IMR-90 (cell line): ENCODE measurements around the gene EPHX1. TPM values are rescaled to one million over a fixed set of nuclear protein-coding genes. Genes with fewer than 3 reads are reported as not detected.

Source experiments
- ATAC-seq: fragments of 200-7000 bp; cut with Tn5 transposase; 2 replicates; pipeline ENCODE4 v1.9.1; 2020; ENCODE audit warnings: low read depth, mild to moderate bottlenecking, moderate library complexity
- BruUV-seq: library from RNA; stranded (reverse); fragments of 400-500 nt; replicated peaks from 2 replicates; lab custom pipeline; 2021; lab: Mats Ljungman, UMichigan
- CTCF ChIA-PET: fragments of 300-600 bp; formaldehyde crosslinking; extraction: SDS; loops from one replicate; lab custom pipeline; 2021; ENCODE audit warnings: antibody characterized with exemption; lab: Yijun Ruan, JAX
- POLR2A ChIA-PET: fragments of 300-600 bp; sonication (Branson Sonifier 250); formaldehyde crosslinking; loops from one replicate; lab custom pipeline; 2022; ENCODE audit warnings: antibody characterized with exemption; ENCODE audit not compliant: unreplicated experiment; lab: Charles Lee
- DNase-seq: peaks from one replicate; pipeline ENCODE4 v3.0.0; 2013
- H2AFZ ChIP-seq: replicated peaks from 2 replicates; pipeline ENCODE3; 2013; ENCODE audit warnings: low read length, mild to moderate bottlenecking; ENCODE audit not compliant: poor library complexity
- H2AK5ac ChIP-seq: 2 replicates; pipeline ENCODE4 v1.6.1; 2013; ENCODE audit warnings: low read depth, low read length, inconsistent platforms
- H2AK9ac ChIP-seq: replicated peaks from 2 replicates; pipeline ENCODE3; 2013; ENCODE audit warnings: mild to moderate bottlenecking, low read depth, low read length, moderate library complexity; ENCODE audit not compliant: poor library complexity
- H2BK120ac ChIP-seq: 2 replicates; pipeline ENCODE4 v1.6.1; 2013; ENCODE audit warnings: low read depth, low read length, inconsistent platforms
- H2BK15ac ChIP-seq: 3 replicates; pipeline ENCODE4 v1.6.1; 2013; ENCODE audit warnings: low read depth, low read length, inconsistent platforms
- H2BK20ac ChIP-seq: 2 replicates; pipeline ENCODE4 v1.6.1; 2013; ENCODE audit warnings: low read depth, mild to moderate bottlenecking, inconsistent platforms, low read length, moderate library complexity
- H2BK5ac ChIP-seq: 2 replicates; pipeline ENCODE4 v1.6.1; 2013; ENCODE audit warnings: mild to moderate bottlenecking, low read depth, low read length, inconsistent platforms; ENCODE audit not compliant: poor library complexity, severe bottlenecking
- H3K14ac ChIP-seq: replicated peaks from 2 replicates; pipeline ENCODE4 v1.6.1; 2013; ENCODE audit warnings: low read depth, low read length, inconsistent platforms
- H3K18ac ChIP-seq: 2 replicates; pipeline ENCODE4 v1.6.1; 2013; ENCODE audit warnings: low read depth, low read length, control low read depth
- H3K23ac ChIP-seq: 2 replicates; pipeline ENCODE4 v1.6.1; 2013; ENCODE audit warnings: low read depth, low read length, inconsistent platforms
- H3K27ac ChIP-seq: 2 replicates; pipeline ENCODE4 v1.5.1; 2013; ENCODE audit warnings: mild to moderate bottlenecking, control low read depth, low read length; ENCODE audit not compliant: insufficient read depth
- H3K27me3 ChIP-seq: 2 replicates; pipeline ENCODE4 v1.6.1; 2013; ENCODE audit warnings: low read length; ENCODE audit not compliant: control insufficient read depth, insufficient read depth
- H3K36me3 ChIP-seq: 2 replicates; pipeline ENCODE4 v1.6.1; 2013; ENCODE audit warnings: low read length, mixed read lengths; ENCODE audit not compliant: control insufficient read depth, insufficient read depth
- H3K4ac ChIP-seq: 2 replicates; pipeline ENCODE4 v1.6.1; 2013; ENCODE audit warnings: low read depth, low read length, inconsistent platforms
- H3K4me1 ChIP-seq: 2 replicates; pipeline ENCODE4 v1.6.1; 2013; ENCODE audit warnings: low read length, mixed read lengths; ENCODE audit not compliant: control insufficient read depth, insufficient read depth
- H3K4me2 ChIP-seq: 2 replicates; pipeline ENCODE4 v1.6.1; 2013; ENCODE audit warnings: low read depth, mild to moderate bottlenecking, control low read depth, low read length, moderate library complexity
- H3K4me3 ChIP-seq: 2 replicates; pipeline ENCODE4 v1.5.1; 2013; ENCODE audit warnings: low read depth, mild to moderate bottlenecking, control low read depth, low read length, moderate library complexity; ENCODE audit not compliant: insufficient read depth
- H3K56ac ChIP-seq: 2 replicates; pipeline ENCODE4 v1.6.1; 2013; ENCODE audit warnings: low read length, inconsistent platforms; ENCODE audit not compliant: insufficient read depth; ENCODE audit errors: extremely low read depth
- H3K79me1 ChIP-seq, 2 experiments: 2 replicates each; pipeline ENCODE4 v1.6.1; 2013; ENCODE audit warnings: low read length in 2 of 2, inconsistent platforms in 1 of 2, low read depth in 1 of 2
- H3K9ac ChIP-seq: 2 replicates; pipeline ENCODE4 v1.6.1; 2013; ENCODE audit warnings: low read depth, low read length, control low read depth
- H3K9me1 ChIP-seq: 2 replicates; pipeline ENCODE4 v1.6.1; 2013; ENCODE audit warnings: low read length, inconsistent platforms; ENCODE audit not compliant: insufficient read depth
- H3K9me3 ChIP-seq: 2 replicates; pipeline ENCODE4 v1.6.1; 2013; ENCODE audit warnings: low read length; ENCODE audit not compliant: control insufficient read depth, insufficient read depth
- H4K20me1 ChIP-seq: 2 replicates; pipeline ENCODE4 v1.6.1; 2013; ENCODE audit warnings: low read length, inconsistent platforms; ENCODE audit not compliant: insufficient read depth
- H4K5ac ChIP-seq: 2 replicates; pipeline ENCODE4 v1.6.1; 2013; ENCODE audit warnings: mild to moderate bottlenecking, low read depth, low read length, control low read depth
- H4K8ac ChIP-seq, 2 experiments: 2 replicates each; pipeline ENCODE4 v1.6.1; 2013; ENCODE audit warnings: low read depth in 2 of 2, low read length in 2 of 2, control low read depth in 1 of 2, inconsistent platforms in 1 of 2
- H4K91ac ChIP-seq: 2 replicates; pipeline ENCODE4 v1.6.1; 2013; ENCODE audit warnings: low read depth, low read length, inconsistent platforms; ENCODE audit not compliant: insufficient read depth
- BHLHE40 ChIP-seq: fragments of 150-350 bp; IDR thresholded peaks from 2 replicates; pipeline ENCODE4 v1.6.1; 2016; ENCODE audit warnings: mild to moderate bottlenecking, low read depth, low read length
- CHD1 ChIP-seq: IDR thresholded peaks from 2 replicates; pipeline ENCODE4 v1.6.1; 2012; ENCODE audit warnings: low read depth, low read length, improper control_type of control experiment
- FOS ChIP-seq: fragments of 150-350 bp; IDR thresholded peaks from 2 replicates; pipeline ENCODE4 v1.6.1; 2016; ENCODE audit warnings: low read depth, low read length
- MAFK ChIP-seq: IDR thresholded peaks from 2 replicates; pipeline ENCODE4 v1.6.1; 2012; ENCODE audit warnings: low read depth, low read length, improper control_type of control experiment
- MXI1 ChIP-seq: IDR thresholded peaks from 2 replicates; pipeline ENCODE4 v1.6.1; 2012; ENCODE audit warnings: low read depth, mild to moderate bottlenecking, low read length, moderate library complexity, borderline replicate concordance
- NFE2L2 ChIP-seq: fragments of 150-350 bp; IDR thresholded peaks from 2 replicates; pipeline ENCODE4 v1.6.1; 2016; ENCODE audit warnings: low read depth, mild to moderate bottlenecking, low read length
- POLR2A ChIP-seq: IDR thresholded peaks from 2 replicates; pipeline ENCODE4 v1.6.1; 2012; ENCODE audit warnings: mild to moderate bottlenecking, low read depth, low read length
- RAD21 ChIP-seq: IDR thresholded peaks from 2 replicates; pipeline ENCODE4 v1.6.1; 2012; ENCODE audit warnings: low read length, improper control_type of control experiment
- RFX5 ChIP-seq: IDR thresholded peaks from 2 replicates; pipeline ENCODE4 v1.8.0; 2012; ENCODE audit warnings: low read depth, mild to moderate bottlenecking, low read length, moderate library complexity
- SMC3 ChIP-seq: fragments of 150-350 bp; IDR thresholded peaks from 2 replicates; pipeline ENCODE4 v1.6.1; 2016; ENCODE audit warnings: low read depth, mild to moderate bottlenecking, antibody characterized with exemption, low read length, moderate library complexity
- WGBS, 2 experiments: methylation state at CpG; one replicate each; pipeline versions ENCODE4 v1.1.5 to v1.1.7; 2013; ENCODE audit warnings: missing lambda C conversion rate in 2 of 2; ENCODE audit not compliant: insufficient read length in 1 of 2; ENCODE audit errors: extremely low coverage in 2 of 2; 5-methylcytosine and 5-hydroxymethylcytosine counted together
- dilution Hi-C: fragments of 300-500 bp; cut with HindIII; formaldehyde crosslinking; loops from one replicate; pipeline ENCODE4 v1.14.3; 2018; ENCODE audit warnings: low sequenced_read_pairs; ENCODE audit not compliant: unreplicated experiment
- in situ Hi-C: fragments of 300-500 bp; cut with MboI; formaldehyde crosslinking; loops from 3 replicates; pipeline ENCODE4 v1.14.3; 2019; ENCODE audit warnings: low sequenced_read_pairs, inconsistent platforms, mixed read lengths
- intact Hi-C: fragments of 100-400 bp; cut with micrococcal nuclease; formaldehyde crosslinking; loops from 2 replicates; pipeline ENCODE4 v1.10.0; 2022
- polyA plus RNA-seq, 3 experiments: library from polyadenylated mRNA; depleted of rRNA; stranded (reverse); fragments of >200 nt; gene quantifications; 2 replicates each; pipeline ENCODE4 v1.2.3, GENCODE V29; 2012; ENCODE audit warnings: low replicate concordance in 1 of 3
- total RNA-seq: library from RNA; depleted of rRNA; stranded (reverse); fragments of >200 nt; gene quantifications from 2 replicates; pipeline ENCODE4 v1.2.3, GENCODE V29; 2012
- TF ChIP-seq, protein P1 (sequence below): fragments of 150-350 bp; IDR thresholded peaks from 2 replicates; pipeline ENCODE4 v1.6.1; 2017; ENCODE audit warnings: mild to moderate bottlenecking, antibody characterized with exemption, low read length, low read depth

The EPHX1 gene
- total and polyA plus RNA-seq, 2 of the 4 experiments (the other 2 are of a cell fraction): 20.3 to 46.3 TPM

DNA sequence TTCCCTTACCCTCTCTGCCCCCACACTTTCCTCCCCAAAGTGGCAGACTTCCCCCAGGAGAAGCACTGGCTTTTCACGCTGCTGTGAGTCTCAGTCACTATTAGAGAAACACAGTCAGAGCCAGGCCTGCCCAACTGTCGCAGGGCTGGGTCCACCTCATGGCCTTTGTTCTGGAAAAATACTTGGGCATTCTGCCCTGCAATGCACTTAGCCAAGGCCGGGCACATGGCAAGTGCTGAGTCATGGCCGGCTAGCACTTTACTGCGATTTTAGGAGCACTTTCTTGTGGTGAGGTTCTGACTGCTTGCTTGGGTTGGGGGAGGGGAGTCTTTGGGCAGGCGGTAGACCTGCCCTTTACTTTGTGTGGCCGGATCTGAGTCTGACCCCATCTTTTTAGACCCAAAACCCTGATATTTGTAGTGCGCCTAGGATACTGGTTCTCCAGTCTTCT is 7.7 kb downstream of the EPHX1 start:
- Histone ChIP-seq H2AK9ac (peak overlapping the region; percentile 59), H3K4ac (peak overlapping the region; percentile 89), H2AFZ (peak overlapping the region; percentile 82), H4K8ac (peak overlapping the region; percentile 80 to 90), H4K20me1 (no peaks in the 10 kb centered on the region), H3K4me1 (peaks cover 30% of the 10 kb centered on the region), H3K27ac (peak overlapping the region; percentile 66), H2BK5ac (peak overlapping the region; percentile 64), H4K5ac (peak overlapping the region; percentile 73), H2BK120ac (peak overlapping the region; percentile 94), H3K4me2 (no peak overlapping the region), H3K4me3 (no peak overlapping the region), H2BK15ac (peak overlapping the region; percentile 47; the same call in 2 of the 3 replicates), H2AK5ac (peak overlapping the region; percentile 95), H3K14ac (peak overlapping the region; percentile 82), H3K9me1 (peaks cover 21% of the 10 kb centered on the region), H4K91ac (peak overlapping the region; percentile 88), H3K79me1 (peaks cover 12 to 31% of the 10 kb centered on the region in 2 experiments; a peak in 3 of 4 replicates), H3K36me3 (no peaks in the 10 kb centered on the region; the same call in 1 of the 2 replicates), H3K9me3 (no peaks in the 10 kb centered on the region), H3K18ac (peak overlapping the region; percentile 70), H2BK20ac (peak overlapping the region; percentile 92), H3K9ac (peak overlapping the region; percentile 30), H3K23ac (peak overlapping the region; percentile 75), H3K56ac (peak overlapping the region; percentile 52), H3K27me3 (no peaks in the 10 kb centered on the region)
- 29% methylated on average over 1 of the region's 8 CpGs; no CpG with 5 or more reads in 1 of the 2 experiments for WGBS, 2 experiments
- dilution Hi-C loops (no loop called here), in situ Hi-C loops (no loop called here), intact Hi-C loops (no loop called here)
- CTCF ChIA-PET: interaction anchor here (0.9 to 1.1 kb wide), 2 partner anchors 8 to 28 kb away, joined by 3 to 5 read pairs; partner anchors contain the start of gene EPHX1
- DNase-seq (peak; percentile 88), ATAC-seq (peak; percentile 63)
- no TSS peak for BruUV-seq
- TF ChIP-seq FOS: 0 out of 2 replicates have a peak, but pooled peaks have one; percentile 43
- no peak for TF ChIP-seq SMC3
- peak; percentile 99 for TF ChIP-seq NFE2L2
- TF ChIP-seq MAFK: peak; percentile 85
- TF ChIP-seq, protein P1, sequence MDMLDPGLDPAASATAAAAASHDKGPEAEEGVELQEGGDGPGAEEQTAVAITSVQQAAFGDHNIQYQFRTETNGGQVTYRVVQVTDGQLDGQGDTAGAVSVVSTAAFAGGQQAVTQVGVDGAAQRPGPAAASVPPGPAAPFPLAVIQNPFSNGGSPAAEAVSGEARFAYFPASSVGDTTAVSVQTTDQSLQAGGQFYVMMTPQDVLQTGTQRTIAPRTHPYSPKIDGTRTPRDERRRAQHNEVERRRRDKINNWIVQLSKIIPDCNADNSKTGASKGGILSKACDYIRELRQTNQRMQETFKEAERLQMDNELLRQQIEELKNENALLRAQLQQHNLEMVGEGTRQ: peak; percentile 72
- TF ChIP-seq BHLHE40: peak; percentile 37; the same call in 1 of the 2 replicates
- TF ChIP-seq RAD21: no peak
- TF ChIP-seq RFX5: no peak
- TF ChIP-seq MXI1: peak; percentile 80; the same call in 1 of the 2 replicates
- TF ChIP-seq POLR2A: no peak
- no peak for TF ChIP-seq CHD1
- POLR2A ChIA-PET: no interaction called here
